RPMI7951 (cell line): ENCODE measurements around the gene CGB1. TPM values are rescaled to one million over a fixed set of nuclear protein-coding genes. Genes with fewer than 3 reads are reported as not detected.
"Not testable (repeated sequence)": the region's sequence is repeated elsewhere in the genome, so short reads cannot be mapped to it uniquely, and the experiment has no call there.

Experiments used
- DNase-seq: peaks from one replicate; pipeline ENCODE4 v3.0.0-alpha.2; 2012; ENCODE audit warnings: low read depth
- total RNA-seq: library from RNA; depleted of rRNA; stranded (reverse); fragments of >200 nt; shearing (Covaris generic); gene quantifications from 2 replicates; pipeline ENCODE4 v1.2.3, GENCODE V29; 2014

The CGB1 gene
- total RNA-seq, 1 experiment from 2014 or later, result not detected

GRCh38 chr19:49058562-49058961 is 21.9 kb upstream of the CGB1 start:
- no peak for DNase-seq

GRCh38 chr19:49057636-49058234 is 21.0 kb upstream of the CGB1 start, which contains the start of gene CGB7:
Gene CGB7, minus strand, starts transcription at chr19:49057749. Its CDS starts 2,374 bp downstream, at chr19:49055375.
- DNase-seq, result peak; percentile 68

DNA sequence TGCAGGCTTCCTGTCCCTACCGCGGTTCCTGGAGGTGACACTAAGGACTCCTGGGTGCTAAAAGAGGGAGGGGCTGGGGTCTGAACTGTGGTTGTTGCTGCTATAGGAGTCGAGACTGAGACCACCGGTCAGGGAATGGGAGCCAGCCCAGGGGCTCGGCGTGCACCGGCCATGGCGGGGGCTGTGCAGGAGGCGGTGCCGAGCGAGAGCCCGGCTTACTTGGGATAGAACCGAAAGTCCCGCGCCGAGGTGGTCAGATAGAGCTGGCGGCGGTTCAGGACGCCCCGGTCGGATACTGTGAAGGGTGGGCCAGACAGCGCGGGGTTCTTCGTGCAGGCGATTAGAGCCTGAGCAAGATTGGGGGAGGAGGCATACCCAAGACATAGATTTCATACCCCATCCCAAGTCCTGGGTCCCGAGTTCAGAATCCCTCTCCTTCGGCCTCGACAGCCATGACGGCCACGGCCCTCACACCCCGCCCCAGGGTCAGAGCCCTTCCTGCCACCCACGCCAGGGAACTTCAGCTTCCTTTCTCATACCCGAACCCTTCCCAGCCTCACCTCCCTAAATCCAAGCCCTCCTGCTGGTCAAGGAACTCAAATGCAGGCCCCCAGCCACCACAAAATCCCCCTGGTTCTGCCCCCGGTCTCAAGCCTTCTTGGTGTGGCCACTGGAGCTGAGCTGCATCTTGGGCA is 20.4 kb upstream of the CGB1 start:
- DNase-seq, result not testable (repeated sequence)

- peak; percentile 49 for DNase-seq
Observed at GRCh38 chr19:49056101-49056901, 19.6 kb upstream of the CGB1 start.

GRCh38 chr19:49050376-49051033 is 13.8 kb upstream of the CGB1 start:
- peak; percentile 68 for DNase-seq

GRCh38 chr19:49049834-49050233 is 13.1 kb upstream of the CGB1 start:
- DNase-seq, result not testable (repeated sequence)

DNA sequence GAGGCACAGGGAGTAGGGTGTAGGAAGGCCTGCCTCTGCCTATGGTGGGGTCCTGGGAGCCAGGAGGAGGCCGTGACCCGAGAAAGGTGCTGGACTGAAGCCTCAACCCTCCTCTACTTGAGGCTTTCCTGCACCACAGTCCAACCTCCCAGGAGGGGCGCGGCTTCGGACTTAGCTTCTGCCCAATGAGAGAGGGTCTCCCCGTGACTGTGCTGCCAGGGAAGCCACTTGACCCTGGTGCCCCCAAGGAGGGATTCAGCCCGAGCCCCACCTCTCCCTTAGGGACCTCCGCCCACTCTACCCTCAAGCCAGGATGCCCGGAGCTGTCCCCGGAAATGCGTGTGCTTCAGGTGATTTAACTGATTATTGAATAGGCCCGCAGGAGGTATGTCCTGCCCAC is 12.3 kb upstream of the CGB1 start, which contains the start of gene CGB8:
CGB8 (minus strand) TSS at position 101 of the 400 bp plus-strand sequence. CDS start 372 bp downstream, outside the sequence.
- not testable (repeated sequence) for DNase-seq

DNA sequence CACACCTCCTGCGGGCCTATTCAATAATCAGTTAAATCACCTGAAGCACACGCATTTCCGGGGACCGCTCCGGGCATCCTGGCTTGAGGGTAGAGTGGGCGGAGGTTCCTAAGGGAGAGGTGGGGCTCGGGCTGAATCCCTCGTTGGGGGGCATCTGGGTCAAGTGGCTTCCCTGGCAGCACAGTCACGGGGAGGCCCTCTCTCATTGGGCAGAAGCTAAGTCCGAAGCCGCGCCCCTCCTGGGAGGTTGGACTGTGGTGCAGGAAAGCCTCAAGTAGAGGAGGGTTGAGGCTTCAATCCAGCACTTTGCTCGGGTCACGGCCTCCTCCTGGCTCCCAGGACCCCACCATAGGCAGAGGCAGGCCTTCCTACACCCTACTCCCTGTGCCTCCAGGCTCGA is 6.9 kb upstream of the CGB1 start, which contains the start of gene CGB5:
CGB5 (plus strand) TSS at position 301 of the 400 bp plus-strand sequence. CDS start 362 bp downstream, outside the sequence.
- DNase-seq, result not testable (repeated sequence)

GRCh38 chr19:49042666-49043065 is 6.0 kb upstream of the CGB1 start:
- DNase-seq, result not testable (repeated sequence)

DNA sequence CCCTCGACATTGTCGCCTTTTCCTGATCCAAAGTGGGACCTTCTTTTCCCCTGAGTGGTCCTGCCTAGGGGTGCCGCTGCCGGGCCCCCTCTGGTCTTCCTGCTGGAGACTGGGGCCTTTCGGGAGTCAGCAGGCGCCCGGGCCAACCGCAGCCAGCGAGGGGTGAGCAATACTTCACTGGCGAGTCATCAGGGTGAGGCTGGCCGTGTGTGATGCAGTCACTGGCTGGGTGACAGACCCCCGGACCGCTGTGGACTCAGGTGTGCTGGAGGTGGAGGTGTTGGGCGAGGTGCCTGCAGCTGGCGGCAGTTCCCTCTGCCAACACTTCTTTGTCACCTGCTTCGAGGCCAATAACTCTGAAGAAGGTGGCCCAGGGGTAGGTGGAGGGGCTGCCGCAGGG is 5.5 kb upstream of the CGB1 start:
- DNase-seq, result peak; percentile 51

DNA sequence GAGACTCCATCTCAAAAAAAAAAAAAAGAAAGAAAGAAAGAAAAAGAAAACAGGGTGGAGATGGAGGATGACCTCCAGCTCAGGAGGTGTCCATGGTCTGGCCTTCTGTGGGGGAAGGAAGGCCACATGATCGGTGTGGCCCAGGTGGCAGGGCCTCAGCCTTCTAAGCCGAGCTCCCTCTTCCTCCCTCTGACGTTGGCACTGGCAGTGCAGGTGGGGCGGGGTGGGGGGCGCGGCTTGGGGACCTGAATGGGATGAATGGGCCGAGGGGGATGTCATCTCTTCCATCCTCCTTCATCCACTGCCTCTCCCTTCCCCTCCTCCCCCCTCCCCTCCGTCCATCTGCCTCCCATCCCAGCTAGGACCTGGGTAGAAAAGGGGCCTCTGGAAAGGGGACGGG is 3.0 kb upstream of the CGB1 start:
- not testable (repeated sequence) for DNase-seq

DNA sequence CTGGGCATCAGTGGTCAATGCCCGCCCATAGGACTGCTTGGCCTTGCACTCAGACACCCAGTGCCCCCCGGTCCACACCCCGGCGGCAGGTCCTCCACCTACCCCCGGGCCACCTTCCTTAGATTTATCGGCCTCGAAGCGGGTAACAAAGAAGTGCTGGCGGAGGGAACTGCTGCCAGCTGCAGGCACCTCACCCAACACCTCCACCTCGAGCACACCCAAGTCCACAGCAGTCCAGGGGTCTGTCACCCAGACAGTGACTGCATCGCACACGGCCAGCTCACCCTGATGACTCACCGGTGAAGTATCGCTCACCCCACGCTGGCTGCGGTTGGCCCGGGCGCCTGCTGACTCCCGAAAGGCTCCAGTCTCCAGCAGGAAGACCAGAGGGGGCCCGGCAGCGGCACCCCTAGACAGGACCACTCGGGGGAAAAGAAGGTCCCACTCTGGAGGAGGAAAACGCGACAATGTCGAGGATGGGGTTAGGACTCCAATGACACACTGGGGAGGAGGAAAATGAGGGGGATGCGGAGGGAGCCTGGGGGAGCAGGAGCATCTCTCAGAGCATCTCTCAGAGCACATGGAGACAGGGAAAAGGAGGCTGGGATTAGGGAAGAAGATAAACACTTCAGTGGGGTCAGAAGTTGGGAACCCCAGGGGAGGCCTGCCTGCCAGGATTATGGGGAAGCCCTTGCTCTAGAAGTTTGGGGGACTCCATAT is 2.0 kb upstream of the CGB1 start:
- peak; percentile 83 for DNase-seq

DNA sequence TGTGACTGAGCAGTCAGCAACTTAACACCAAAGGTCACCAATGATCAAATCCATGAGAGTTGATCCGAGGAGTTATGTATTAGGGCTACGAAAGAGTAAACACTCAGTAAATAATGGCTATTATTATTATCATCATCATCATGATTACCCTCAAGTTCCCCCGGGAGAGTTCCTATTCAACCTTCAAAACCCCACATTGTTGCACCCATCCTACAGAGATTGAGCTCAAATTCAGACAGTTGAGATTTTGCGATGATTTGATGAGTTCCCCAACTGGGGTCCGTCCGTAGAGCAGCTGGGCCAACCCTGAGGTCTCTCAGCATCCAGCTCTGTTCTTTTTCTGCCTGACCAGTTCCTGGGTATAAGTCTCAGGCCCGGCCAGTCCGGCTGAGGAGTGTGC is 1.4 kb upstream of the CGB1 start:
- DNase-seq, result not testable (repeated sequence)

DNA sequence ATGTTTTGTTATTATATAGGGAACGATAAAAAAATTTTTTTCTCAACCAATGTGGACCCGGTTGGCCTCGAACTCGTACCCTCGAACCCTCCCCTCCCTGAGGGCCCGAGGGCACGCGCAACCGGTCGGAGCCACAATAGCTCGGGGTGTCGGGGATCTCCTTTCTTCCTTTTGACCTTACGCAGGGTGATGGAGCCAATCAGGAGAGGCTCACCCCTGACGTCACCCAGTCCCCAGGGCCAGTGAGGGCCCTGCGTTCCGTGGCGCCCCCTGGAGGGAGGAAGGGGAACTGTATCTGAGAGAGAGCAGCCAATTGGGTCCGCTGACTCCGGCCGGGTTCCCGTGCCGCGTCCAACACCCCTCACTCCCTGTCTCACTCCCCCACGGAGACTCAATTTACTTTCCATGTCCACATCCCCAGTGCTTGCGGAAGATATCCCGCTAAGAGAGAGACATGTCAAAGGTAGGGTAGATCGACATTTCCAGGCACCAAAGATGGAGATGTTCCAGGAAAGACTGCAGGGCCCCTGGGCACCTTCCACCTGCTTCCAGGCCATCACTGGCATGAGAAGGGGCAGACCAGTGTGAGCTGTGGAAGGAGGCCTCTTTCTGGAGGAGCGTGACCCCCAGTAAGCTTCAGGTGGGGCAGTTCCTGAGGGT is 4.9 kb downstream of the CGB1 start, which contains the start of gene CGB2:
CGB2 (plus strand) TSS at position 249 of the 660 bp plus-strand sequence; CDS start at position 455, 206 bp downstream.
- not testable (repeated sequence) for DNase-seq

GRCh38 chr19:49030323-49030722 is 6.4 kb downstream of the CGB1 start:
- DNase-seq, result not testable (repeated sequence)

- DNase-seq, result not testable (repeated sequence)
Observed at GRCh38 chr19:49029749-49030148, 6.9 kb downstream of the CGB1 start.

- not testable (repeated sequence) for DNase-seq
Observed at GRCh38 chr19:49028686-49029085, 8.0 kb downstream of the CGB1 start.

GRCh38 chr19:49025599-49025998 is 11.1 kb downstream of the CGB1 start:
- DNase-seq, result not testable (repeated sequence)

DNA sequence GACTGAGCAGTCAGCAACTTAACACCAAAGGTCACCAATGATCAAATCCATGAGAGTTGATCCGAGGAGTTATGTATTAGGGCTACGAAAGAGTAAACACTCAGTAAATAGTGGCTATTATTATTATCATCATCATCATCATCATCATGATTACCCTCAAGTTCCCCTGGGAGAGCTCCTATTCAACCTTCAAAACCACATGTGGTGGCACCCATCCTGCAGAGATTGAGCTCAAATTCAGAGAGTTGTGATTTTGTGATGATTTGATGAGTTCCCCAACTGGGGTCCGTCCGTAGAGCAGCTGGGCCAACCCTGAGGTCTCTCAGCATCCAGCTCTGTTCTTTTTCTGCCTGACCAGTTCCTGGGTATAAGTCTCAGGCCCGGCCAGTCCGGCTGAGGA is 11.6 kb downstream of the CGB1 start:
- not testable (repeated sequence) for DNase-seq

DNA sequence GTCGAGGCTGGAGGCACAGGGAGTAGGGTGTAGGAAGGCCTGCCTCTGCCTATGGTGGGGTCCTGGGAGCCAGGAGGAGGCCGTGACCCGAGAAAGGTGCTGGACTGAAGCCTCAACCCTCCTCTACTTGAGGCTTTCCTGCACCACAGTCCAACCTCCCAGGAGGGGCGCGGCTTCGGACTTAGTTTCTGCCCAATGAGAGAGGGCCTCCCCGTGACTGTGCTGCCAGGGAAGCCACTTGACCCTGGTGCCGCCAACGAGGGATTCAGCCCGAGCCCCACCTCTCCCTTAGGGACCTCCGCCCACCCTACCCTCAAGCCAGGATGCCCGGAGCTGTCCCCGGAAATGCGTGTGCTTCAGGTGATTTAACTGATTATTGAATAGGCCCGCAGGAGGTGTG is 12.5 kb downstream of the CGB1 start, which contains the start of gene CGB3:
CGB3 (minus strand) TSS at position 101 of the 400 bp plus-strand sequence. CDS start 362 bp downstream, outside the sequence.
- not testable (repeated sequence) for DNase-seq
